ENCODE data around the gene ANKLE2. TPM values are rescaled to one million over a fixed set of nuclear protein-coding genes. Genes with fewer than 3 reads are reported as not detected.

ANKLE2 gene
- total and polyA plus RNA-seq, 10 of the 15 experiments (the other 5 are each of a cell fraction or from before 2014, with no cell fraction given), result 4.3 to 89.4 (median 53.0) TPM

DNA sequence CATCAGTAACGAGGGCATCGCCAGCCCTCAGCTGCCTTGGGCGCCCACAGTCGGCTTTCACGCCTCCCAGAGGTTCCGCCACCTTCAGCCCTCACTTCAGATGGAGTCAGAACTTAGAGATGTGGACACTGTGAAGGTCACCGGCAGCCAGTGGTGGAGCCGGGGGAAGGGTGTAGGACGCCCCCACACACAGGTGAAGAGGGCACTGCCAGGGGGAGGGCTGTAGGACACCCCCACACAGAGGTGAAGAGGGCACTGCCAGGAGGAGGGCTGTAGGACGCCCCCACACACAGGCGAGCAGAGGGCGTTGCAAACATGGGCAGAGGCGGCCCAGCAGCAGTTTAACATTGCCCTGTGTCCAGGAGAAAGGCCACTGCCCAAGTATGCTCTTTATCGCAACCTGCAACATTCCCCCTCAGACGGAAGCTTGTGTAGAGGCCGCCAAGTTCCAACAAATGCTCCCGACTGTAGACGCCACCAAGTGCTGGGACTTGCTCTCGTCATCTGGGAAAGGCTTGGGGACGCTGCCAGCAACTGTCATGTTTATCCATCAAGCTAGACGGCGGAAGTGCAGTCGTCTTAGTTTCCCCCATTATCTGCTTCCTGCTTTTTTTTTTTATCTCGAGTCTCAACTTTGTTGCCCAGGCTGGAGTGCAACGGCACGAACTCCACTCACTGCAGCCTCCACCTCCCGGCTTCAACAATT lies 4.9 kb upstream of the ANKLE2 start:
- Histone ChIP-seq H3K27ac (ENCODE audit: control insufficient read depth, insufficient read depth) (no peak overlapping the region), H3K4me1 (ENCODE audit: control insufficient read depth, insufficient read depth, low read length) (peaks cover 37% of the 10 kb centered on the region), H3K4me2 (ENCODE audit: control insufficient read depth, insufficient read depth) (no peak overlapping the region), H2AFZ (ENCODE audit: control insufficient read depth, low read depth, low read length) (no peak overlapping the region), H3K36me3 (ENCODE audit: control insufficient read depth in 2 of 2, insufficient read depth in 2 of 2, low read length in 1 of 2) (peaks cover 0 to 3% of the 10 kb centered on the region in 2 experiments; a peak in 1 of 4 replicates), H3K79me2 (ENCODE audit: control insufficient read depth, insufficient read depth, low read length) (peaks cover 12% of the 10 kb centered on the region), H3K9me3 (replicated peaks; ENCODE audit: control insufficient read depth, insufficient read depth, low read length) (peaks cover 1% of the 10 kb centered on the region; the same call in 1 of the 3 replicates), H3K4me3 (no peak overlapping the region), H3K27me3 (replicated peaks in 1 of 2; ENCODE audit: control insufficient read depth in 2 of 2, insufficient read depth in 2 of 2, low read length in 1 of 2) (no peaks in the 10 kb centered on the region), H4K20me1 (ENCODE audit: control insufficient read depth, insufficient read depth) (no peaks in the 10 kb centered on the region), H3K9ac (ENCODE audit: control insufficient read depth, insufficient read depth, low read length) (no peak overlapping the region)
- no TSS peak for BruUV-seq (replicated peaks)
- SMC1A ChIA-PET (ENCODE audit: uncharacterized antibody, unreplicated experiment), result no interaction called here
- FAIRE-seq, result no peak
- 91% methylated on average over 27 of the region's 27 CpGs for WGBS (ENCODE audit: insufficient coverage, insufficient replicate concordance, low lambda C conversion rate, missing lambda C conversion rate)
- RAD21 ChIA-PET (ENCODE audit: unreplicated experiment), result no interaction called here
- in situ Hi-C loops (cut with MboI) (no loop called here), intact Hi-C loops (cut with micrococcal nuclease; ENCODE audit: unreplicated experiment) (no loop called here)
- no peak for DNase-seq (ENCODE audit: low read depth, low spot score)
- TF ChIP-seq ZNF384 (IDR thresholded peaks at IDR 0.05; ENCODE audit: borderline replicate concordance, low read depth, low read length) (no peak), BHLHE40 (IDR thresholded peaks at IDR 0.05; ENCODE audit: borderline replicate concordance in 1 of 2, low read depth in 2 of 2, low read length in 1 of 2) (no peak), EP300 (IDR thresholded peaks at IDR 0.05; ENCODE audit: borderline replicate concordance in 1 of 2, control insufficient read depth in 1 of 2, low read depth in 2 of 2, low read length in 2 of 2) (no peak), TCF3 (IDR thresholded peaks at IDR 0.05; ENCODE audit: borderline replicate concordance, insufficient read depth, low read depth, low read length) (no peak), RBBP5 (conservative IDR thresholded peaks at IDR 0.05) (no peak), CBX5 (IDR thresholded peaks at IDR 0.05; ENCODE audit: low read depth) (no peak), SMAD5 (IDR thresholded peaks at IDR 0.05; ENCODE audit: low read depth) (no peak), SMC3 (IDR thresholded peaks at IDR 0.05; ENCODE audit: borderline replicate concordance, low read length) (no peak), LARP7 (IDR thresholded peaks at IDR 0.05) (no peak)
- TF ChIP-seq, protein P1, sequence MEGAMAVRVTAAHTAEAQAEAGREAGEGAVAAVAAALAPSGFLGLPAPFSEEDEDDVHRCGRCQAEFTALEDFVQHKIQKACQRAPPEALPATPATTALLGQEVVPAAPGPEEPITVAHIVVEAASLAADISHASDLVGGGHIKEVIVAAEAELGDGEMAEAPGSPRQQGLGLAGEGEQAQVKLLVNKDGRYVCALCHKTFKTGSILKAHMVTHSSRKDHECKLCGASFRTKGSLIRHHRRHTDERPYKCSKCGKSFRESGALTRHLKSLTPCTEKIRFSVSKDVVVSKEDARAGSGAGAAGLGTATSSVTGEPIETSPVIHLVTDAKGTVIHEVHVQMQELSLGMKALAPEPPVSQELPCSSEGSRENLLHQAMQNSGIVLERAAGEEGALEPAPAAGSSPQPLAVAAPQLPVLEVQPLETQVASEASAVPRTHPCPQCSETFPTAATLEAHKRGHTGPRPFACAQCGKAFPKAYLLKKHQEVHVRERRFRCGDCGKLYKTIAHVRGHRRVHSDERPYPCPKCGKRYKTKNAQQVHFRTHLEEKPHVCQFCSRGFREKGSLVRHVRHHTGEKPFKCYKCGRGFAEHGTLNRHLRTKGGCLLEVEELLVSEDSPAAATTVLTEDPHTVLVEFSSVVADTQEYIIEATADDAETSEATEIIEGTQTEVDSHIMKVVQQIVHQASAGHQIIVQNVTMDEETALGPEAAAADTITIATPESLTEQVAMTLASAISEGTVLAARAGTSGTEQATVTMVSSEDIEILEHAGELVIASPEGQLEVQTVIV (IDR thresholded peaks at IDR 0.05; ENCODE audit: borderline replicate concordance, partially characterized antibody), result no peak
- TF ChIP-seq, protein P2, sequence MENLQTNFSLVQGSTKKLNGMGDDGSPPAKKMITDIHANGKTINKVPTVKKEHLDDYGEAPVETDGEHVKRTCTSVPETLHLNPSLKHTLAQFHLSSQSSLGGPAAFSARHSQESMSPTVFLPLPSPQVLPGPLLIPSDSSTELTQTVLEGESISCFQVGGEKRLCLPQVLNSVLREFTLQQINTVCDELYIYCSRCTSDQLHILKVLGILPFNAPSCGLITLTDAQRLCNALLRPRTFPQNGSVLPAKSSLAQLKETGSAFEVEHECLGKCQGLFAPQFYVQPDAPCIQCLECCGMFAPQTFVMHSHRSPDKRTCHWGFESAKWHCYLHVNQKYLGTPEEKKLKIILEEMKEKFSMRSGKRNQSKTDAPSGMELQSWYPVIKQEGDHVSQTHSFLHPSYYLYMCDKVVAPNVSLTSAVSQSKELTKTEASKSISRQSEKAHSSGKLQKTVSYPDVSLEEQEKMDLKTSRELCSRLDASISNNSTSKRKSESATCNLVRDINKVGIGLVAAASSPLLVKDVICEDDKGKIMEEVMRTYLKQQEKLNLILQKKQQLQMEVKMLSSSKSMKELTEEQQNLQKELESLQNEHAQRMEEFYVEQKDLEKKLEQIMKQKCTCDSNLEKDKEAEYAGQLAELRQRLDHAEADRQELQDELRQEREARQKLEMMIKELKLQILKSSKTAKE (IDR thresholded peaks at IDR 0.05; ENCODE audit: low read depth, poor library complexity, severe bottlenecking), result no peak
- TF ChIP-seq, protein P3, sequence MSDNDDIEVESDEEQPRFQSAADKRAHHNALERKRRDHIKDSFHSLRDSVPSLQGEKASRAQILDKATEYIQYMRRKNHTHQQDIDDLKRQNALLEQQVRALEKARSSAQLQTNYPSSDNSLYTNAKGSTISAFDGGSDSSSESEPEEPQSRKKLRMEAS (IDR thresholded peaks at IDR 0.05; ENCODE audit: low read depth, low read length), result no peak
- TF ChIP-seq, protein P4, sequence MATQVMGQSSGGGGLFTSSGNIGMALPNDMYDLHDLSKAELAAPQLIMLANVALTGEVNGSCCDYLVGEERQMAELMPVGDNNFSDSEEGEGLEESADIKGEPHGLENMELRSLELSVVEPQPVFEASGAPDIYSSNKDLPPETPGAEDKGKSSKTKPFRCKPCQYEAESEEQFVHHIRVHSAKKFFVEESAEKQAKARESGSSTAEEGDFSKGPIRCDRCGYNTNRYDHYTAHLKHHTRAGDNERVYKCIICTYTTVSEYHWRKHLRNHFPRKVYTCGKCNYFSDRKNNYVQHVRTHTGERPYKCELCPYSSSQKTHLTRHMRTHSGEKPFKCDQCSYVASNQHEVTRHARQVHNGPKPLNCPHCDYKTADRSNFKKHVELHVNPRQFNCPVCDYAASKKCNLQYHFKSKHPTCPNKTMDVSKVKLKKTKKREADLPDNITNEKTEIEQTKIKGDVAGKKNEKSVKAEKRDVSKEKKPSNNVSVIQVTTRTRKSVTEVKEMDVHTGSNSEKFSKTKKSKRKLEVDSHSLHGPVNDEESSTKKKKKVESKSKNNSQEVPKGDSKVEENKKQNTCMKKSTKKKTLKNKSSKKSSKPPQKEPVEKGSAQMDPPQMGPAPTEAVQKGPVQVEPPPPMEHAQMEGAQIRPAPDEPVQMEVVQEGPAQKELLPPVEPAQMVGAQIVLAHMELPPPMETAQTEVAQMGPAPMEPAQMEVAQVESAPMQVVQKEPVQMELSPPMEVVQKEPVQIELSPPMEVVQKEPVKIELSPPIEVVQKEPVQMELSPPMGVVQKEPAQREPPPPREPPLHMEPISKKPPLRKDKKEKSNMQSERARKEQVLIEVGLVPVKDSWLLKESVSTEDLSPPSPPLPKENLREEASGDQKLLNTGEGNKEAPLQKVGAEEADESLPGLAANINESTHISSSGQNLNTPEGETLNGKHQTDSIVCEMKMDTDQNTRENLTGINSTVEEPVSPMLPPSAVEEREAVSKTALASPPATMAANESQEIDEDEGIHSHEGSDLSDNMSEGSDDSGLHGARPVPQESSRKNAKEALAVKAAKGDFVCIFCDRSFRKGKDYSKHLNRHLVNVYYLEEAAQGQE (IDR thresholded peaks at IDR 0.05; ENCODE audit: low read depth, low read length), result no peak
- CTCF ChIA-PET, result interaction anchor here (1.2 kb wide), 1 partner anchor 83 kb away, joined by 3 read pairs; no protein-coding TSS in a partner anchor
- POLR2A ChIA-PET, result interaction anchor here (0.7 kb wide), 1 partner anchor 55 kb away, joined by 3 read pairs; no protein-coding TSS in a partner anchor
- no peak for ATAC-seq
